22Rv1 (cell line): Measurements from ENCODE around the gene TRIO.

Source experiments
- ZFX ChIP-seq: fragments of 450-650 bp; IDR thresholded peaks from 2 replicates; pipeline ENCODE4 v1.6.1; 2017; ENCODE audit warnings: antibody characterized with exemption, borderline replicate concordance
- TF ChIP-seq, protein P1 (sequence below): fragments of 450-650 bp; IDR thresholded peaks from 2 replicates; pipeline ENCODE4 v1.5.1; 2017; ENCODE audit warnings: mild to moderate bottlenecking

DNA sequence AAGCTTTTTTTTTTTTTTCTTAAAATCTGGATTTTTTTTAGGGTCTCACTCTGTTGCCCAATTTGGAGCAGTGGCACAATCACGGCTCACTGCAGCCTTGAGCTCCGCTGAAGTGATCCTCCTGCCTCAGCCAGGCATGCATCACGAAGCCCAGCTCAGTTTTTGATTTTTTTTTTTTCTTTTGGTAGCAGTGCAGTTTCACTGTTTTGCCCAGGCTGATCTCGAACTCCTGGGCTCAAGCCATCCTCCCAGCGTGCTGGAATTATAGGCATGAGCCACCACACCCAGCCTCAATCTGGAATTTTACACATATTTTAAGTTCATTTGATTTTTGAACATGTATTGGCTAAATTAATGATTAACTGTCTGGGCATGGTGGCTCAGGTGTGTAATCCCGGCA lies 36.3 kb downstream of the TRIO start:
- TF ChIP-seq, protein P1, sequence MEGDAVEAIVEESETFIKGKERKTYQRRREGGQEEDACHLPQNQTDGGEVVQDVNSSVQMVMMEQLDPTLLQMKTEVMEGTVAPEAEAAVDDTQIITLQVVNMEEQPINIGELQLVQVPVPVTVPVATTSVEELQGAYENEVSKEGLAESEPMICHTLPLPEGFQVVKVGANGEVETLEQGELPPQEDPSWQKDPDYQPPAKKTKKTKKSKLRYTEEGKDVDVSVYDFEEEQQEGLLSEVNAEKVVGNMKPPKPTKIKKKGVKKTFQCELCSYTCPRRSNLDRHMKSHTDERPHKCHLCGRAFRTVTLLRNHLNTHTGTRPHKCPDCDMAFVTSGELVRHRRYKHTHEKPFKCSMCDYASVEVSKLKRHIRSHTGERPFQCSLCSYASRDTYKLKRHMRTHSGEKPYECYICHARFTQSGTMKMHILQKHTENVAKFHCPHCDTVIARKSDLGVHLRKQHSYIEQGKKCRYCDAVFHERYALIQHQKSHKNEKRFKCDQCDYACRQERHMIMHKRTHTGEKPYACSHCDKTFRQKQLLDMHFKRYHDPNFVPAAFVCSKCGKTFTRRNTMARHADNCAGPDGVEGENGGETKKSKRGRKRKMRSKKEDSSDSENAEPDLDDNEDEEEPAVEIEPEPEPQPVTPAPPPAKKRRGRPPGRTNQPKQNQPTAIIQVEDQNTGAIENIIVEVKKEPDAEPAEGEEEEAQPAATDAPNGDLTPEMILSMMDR: no peak
- no peak for TF ChIP-seq ZFX
